Activated naive CD8-positive, alpha-beta T cell treated with anti-CD3 and anti-CD28 coated beads, Interleukin-2, amount 10 ng/mL, durations not matched to agents 7 days and 5 days (primary cell): ENCODE measurements around the gene MAPK8. TPM values are rescaled to one million over a fixed set of nuclear protein-coding genes. Genes with fewer than 3 reads are reported as not detected.

Experiments used
- ATAC-seq: fragments of 150-1000 bp; cut with Tn5 transposase; one replicate; pipeline ENCODE4 v1.10.0; 2021; ENCODE audit warnings: low read depth, moderate library complexity
- POLR2A ChIA-PET: fragments of 350-600 bp; sonication (Branson Sonifier 250); formaldehyde crosslinking; loops from one replicate; lab custom pipeline; 2021; ENCODE audit warnings: antibody characterized with exemption; lab: Charles Lee
- DNase-seq: peaks from one replicate; pipeline ENCODE4 v3.0.0; 2021
- H3K27ac Mint-ChIP-seq: one replicate; pipeline ENCODE4 v1.8.0; 2022; ENCODE audit warnings: mild to moderate bottlenecking, mixed read lengths
- H3K27me3 Mint-ChIP-seq: one replicate; pipeline ENCODE4 v1.8.0; 2022; ENCODE audit warnings: mild to moderate bottlenecking, moderate library complexity, mixed read lengths
- H3K36me3 Mint-ChIP-seq: one replicate; pipeline ENCODE4 v1.8.0; 2021; ENCODE audit warnings: mild to moderate bottlenecking, mixed read lengths
- H3K4me1 Mint-ChIP-seq: one replicate; pipeline ENCODE4 v1.8.0; 2021; ENCODE audit warnings: mixed read lengths
- H3K4me3 Mint-ChIP-seq: one replicate; pipeline ENCODE4 v1.8.0; 2022; ENCODE audit warnings: mild to moderate bottlenecking, moderate library complexity, mixed read lengths
- H3K9me3 Mint-ChIP-seq: one replicate; pipeline ENCODE4 v1.8.0; 2021; ENCODE audit warnings: mixed read lengths
- total RNA-seq, 2 experiments: library from RNA; stranded (reverse); gene quantifications; one replicate each; pipeline ENCODE4 v1.2.3, GENCODE V29; 2021

Gene MAPK8
- total RNA-seq, 2 experiments from 2014 or later, result 32.7 to 34.5 TPM

DNA sequence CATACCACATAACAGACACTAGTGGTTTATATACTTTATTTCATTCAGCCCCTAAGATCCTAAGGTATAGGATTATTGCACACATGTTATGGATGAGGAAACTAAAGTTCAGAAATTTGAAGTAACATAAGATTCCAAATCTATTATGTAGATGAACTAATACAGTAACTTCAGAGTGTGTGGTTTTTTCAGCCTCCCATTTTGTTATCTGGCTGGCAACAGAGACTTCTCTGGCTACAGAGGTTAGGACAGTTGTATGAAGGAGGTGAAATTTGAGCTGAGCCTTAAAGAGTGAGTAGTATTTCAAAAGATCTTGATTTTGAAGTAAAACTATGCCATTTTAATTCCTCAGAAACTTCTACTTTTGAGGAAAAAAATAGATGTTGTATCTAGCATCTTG, 125.4 kb downstream of the MAPK8 start:
- ATAC-seq (no peak), DNase-seq (no peak)
- no peak overlapping the region for H3K27ac Mint-ChIP-seq
- H3K36me3 Mint-ChIP-seq, result peaks cover 9% of the 10 kb centered on the region
- H3K9me3 Mint-ChIP-seq, result no peaks in the 10 kb centered on the region
- peaks cover 2% of the 10 kb centered on the region for H3K4me1 Mint-ChIP-seq
- H3K27me3 Mint-ChIP-seq, result no peaks in the 10 kb centered on the region
- POLR2A ChIA-PET, result no interaction called here
- no peak overlapping the region for H3K4me3 Mint-ChIP-seq

DNA sequence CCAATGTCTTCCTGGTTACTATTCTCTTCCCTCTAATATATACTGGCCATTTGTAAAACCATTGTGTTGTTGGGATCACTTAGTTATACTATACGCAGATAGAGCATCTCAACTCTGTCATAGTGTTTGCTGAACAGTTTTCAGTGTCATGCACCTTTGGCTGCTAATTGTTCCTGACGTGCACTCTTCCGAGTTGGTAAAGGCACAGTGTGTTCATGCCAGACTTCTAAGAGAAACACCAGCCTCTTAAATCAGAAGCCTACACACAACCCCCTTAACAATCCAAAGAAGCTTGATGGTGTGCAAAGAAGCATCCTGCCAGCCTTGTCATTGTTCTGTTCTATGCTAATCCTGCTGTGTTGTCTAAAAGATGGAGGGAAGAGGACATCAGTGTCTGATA, 131.1 kb downstream of the MAPK8 start:
- H3K27me3 Mint-ChIP-seq, result no peaks in the 10 kb centered on the region
- POLR2A ChIA-PET, result no interaction called here
- H3K4me1 Mint-ChIP-seq, result no peaks in the 10 kb centered on the region
- H3K4me3 Mint-ChIP-seq, result no peak overlapping the region
- H3K27ac Mint-ChIP-seq, result no peak overlapping the region
- H3K9me3 Mint-ChIP-seq, result no peaks in the 10 kb centered on the region
- DNase-seq (no peak), ATAC-seq (no peak)
- peaks cover 2% of the 10 kb centered on the region for H3K36me3 Mint-ChIP-seq

DNA sequence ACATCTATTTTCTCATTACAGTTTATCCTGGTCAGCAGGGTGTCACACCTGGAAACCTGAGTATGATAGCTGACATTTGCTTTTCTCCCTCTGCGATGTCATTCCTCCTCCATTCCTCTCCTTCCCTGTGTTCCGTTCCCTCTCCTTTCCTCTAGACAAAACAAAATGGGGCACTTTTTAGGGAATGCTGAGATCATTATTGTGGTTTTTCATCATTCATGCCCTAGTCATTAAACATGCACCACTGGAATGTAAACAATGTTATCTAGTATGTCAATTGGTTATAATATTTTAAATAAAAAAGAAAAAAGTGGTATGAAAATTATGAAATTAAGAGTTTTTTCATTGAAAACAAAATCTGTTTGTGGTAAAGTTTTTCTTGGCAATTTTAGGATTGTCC, 132.6 kb downstream of the MAPK8 start:
- ATAC-seq, result no peak
- no peaks in the 10 kb centered on the region for H3K27me3 Mint-ChIP-seq
- POLR2A ChIA-PET, result no interaction called here
- no peak overlapping the region for H3K4me3 Mint-ChIP-seq
- no peaks in the 10 kb centered on the region for H3K36me3 Mint-ChIP-seq
- DNase-seq, result no peak
- no peak overlapping the region for H3K27ac Mint-ChIP-seq
- no peaks in the 10 kb centered on the region for H3K9me3 Mint-ChIP-seq
- H3K4me1 Mint-ChIP-seq, result no peaks in the 10 kb centered on the region

DNA sequence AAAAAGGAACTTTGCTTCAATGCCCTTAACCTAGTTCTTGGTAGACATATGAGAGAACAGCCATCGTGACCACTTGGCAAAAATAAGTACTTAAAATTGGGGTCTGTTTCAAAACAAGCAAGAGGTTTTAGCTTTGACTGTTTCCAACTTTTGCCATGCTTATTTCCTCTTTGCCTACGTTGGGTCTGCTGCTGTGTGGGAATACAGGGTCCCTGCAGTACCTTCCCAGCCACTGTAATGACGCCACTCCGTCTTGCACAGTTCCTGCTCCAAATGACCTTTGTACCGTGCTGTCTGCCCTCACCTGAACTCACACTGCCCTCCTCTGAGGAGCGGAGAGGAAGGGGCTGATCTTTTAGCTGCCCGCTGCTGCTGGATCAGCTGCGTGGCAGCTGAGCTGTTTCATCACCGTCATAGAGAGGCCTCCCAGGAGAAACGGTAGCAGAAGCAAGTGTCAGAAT, 133.1 kb downstream of the MAPK8 start:
- Mint-ChIP-seq H3K9me3 (no peaks in the 10 kb centered on the region), H3K27me3 (no peaks in the 10 kb centered on the region), H3K36me3 (no peaks in the 10 kb centered on the region), H3K27ac (no peak overlapping the region), H3K4me1 (no peaks in the 10 kb centered on the region), H3K4me3 (no peak overlapping the region)
- no peak for ATAC-seq
- no peak for DNase-seq
- POLR2A ChIA-PET, result no interaction called here

DNA sequence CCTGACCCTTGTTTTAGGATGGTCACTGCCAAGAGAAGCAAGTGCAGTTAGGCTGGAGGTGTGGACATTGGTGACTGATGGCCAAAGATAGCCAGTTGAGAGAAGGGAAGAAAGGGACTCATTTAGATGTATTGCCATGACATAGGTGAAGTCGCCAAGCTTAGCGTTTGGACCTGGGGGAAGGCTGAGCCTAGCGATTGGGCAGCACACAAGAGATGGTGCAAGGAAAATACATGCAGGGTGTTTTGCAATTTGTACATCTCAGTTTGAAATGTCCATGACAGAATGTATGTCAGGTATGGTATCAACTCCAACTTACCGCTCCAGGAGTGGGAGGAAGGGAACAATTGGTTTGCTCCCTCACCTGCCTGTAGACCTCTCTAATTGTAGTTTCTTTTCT, 134.3 kb downstream of the MAPK8 start:
- no peak overlapping the region for H3K27ac Mint-ChIP-seq
- no peaks in the 10 kb centered on the region for H3K9me3 Mint-ChIP-seq
- ATAC-seq (no peak), DNase-seq (no peak)
- H3K36me3 Mint-ChIP-seq, result no peaks in the 10 kb centered on the region
- no peak overlapping the region for H3K4me3 Mint-ChIP-seq
- no peaks in the 10 kb centered on the region for H3K4me1 Mint-ChIP-seq
- no peaks in the 10 kb centered on the region for H3K27me3 Mint-ChIP-seq
- POLR2A ChIA-PET, result no interaction called here

DNA sequence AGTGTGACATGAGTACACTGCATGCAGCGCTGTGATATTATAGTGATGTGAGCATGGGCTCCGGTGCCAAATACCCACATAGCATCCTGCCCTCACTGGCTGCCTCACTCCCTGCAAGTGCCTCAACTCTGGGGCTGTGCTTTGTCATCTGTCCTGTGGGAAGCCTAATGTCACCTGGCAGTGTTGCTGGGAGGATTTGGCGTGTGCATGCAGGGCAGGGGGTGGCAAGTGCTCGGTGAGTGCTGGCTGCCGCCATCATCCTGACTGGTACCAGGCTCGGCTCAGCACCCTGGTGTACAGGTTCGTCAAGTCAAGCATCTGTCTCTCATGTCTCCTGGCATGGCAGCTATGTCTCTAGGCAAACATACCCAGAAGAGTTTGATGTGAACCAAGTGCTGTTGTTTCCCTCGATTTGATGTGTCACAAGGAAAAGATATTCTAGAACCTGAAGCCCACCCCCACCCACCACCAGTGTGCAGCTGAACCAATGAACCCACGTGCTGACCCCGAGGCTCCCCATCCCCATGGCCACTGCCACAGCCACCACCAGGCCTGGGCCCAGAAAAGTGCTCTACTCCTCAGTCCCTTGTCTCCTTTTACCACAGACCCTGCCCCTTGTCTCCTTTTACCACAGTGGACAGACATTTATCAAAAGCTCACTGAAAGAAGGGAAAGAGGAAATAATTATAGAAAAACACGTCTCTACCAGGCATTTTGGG, 135.8 kb downstream of the MAPK8 start:
- ATAC-seq, result no peak
- Mint-ChIP-seq H3K9me3 (no peaks in the 10 kb centered on the region), H3K27ac (no peak overlapping the region), H3K36me3 (no peaks in the 10 kb centered on the region), H3K4me3 (no peak overlapping the region), H3K4me1 (peaks cover 4% of the 10 kb centered on the region), H3K27me3 (no peaks in the 10 kb centered on the region)
- no peak for DNase-seq
- POLR2A ChIA-PET, result no interaction called here

DNA sequence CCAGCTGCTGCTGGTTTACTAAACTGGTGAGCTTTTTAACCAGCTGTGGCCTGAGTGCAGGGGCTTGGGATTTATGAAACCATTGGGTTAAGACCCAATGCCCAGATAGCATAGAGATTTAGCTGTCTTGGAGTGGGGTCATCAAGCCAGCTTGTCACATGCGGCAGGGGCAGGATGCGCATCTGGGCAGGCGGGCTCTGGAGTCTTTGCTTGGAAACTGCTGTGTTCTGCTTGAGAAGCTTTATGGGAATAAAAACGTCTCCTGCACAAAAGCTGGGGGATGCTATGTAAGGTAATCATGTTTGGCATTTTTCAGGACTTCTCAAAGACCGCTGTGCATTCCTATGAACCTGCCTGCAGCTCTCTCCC, 136.3 kb downstream of the MAPK8 start:
- Mint-ChIP-seq H3K9me3 (no peaks in the 10 kb centered on the region), H3K27ac (no peak overlapping the region), H3K36me3 (no peaks in the 10 kb centered on the region), H3K4me3 (no peak overlapping the region), H3K27me3 (no peaks in the 10 kb centered on the region), H3K4me1 (peaks cover 7% of the 10 kb centered on the region)
- POLR2A ChIA-PET, result no interaction called here
- ATAC-seq (no peak), DNase-seq (no peak)

DNA sequence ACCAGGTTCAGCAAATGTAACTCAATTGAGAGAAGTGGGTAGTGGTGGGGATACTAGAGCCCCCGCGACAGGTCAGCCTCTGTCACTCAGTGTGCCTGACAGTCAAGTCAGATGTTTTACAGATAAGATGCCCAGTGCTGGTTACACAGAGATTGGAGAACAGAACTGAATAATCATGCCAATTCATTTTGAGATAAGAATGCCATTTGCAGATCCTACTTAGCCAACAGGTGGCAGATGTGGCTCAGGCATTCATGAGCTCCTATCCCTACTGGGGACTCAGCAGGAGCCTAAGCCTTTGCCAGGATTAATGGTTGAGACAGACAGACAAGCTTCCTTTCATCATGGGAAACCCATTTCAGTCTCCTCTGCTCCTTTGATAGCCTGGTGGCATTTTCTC, 137.8 kb downstream of the MAPK8 start:
- no peaks in the 10 kb centered on the region for H3K36me3 Mint-ChIP-seq
- DNase-seq (no peak), ATAC-seq (no peak)
- no peak overlapping the region for H3K27ac Mint-ChIP-seq
- peaks cover 7% of the 10 kb centered on the region for H3K4me1 Mint-ChIP-seq
- H3K27me3 Mint-ChIP-seq, result no peaks in the 10 kb centered on the region
- H3K9me3 Mint-ChIP-seq, result no peaks in the 10 kb centered on the region
- POLR2A ChIA-PET, result no interaction called here
- H3K4me3 Mint-ChIP-seq, result no peak overlapping the region

DNA sequence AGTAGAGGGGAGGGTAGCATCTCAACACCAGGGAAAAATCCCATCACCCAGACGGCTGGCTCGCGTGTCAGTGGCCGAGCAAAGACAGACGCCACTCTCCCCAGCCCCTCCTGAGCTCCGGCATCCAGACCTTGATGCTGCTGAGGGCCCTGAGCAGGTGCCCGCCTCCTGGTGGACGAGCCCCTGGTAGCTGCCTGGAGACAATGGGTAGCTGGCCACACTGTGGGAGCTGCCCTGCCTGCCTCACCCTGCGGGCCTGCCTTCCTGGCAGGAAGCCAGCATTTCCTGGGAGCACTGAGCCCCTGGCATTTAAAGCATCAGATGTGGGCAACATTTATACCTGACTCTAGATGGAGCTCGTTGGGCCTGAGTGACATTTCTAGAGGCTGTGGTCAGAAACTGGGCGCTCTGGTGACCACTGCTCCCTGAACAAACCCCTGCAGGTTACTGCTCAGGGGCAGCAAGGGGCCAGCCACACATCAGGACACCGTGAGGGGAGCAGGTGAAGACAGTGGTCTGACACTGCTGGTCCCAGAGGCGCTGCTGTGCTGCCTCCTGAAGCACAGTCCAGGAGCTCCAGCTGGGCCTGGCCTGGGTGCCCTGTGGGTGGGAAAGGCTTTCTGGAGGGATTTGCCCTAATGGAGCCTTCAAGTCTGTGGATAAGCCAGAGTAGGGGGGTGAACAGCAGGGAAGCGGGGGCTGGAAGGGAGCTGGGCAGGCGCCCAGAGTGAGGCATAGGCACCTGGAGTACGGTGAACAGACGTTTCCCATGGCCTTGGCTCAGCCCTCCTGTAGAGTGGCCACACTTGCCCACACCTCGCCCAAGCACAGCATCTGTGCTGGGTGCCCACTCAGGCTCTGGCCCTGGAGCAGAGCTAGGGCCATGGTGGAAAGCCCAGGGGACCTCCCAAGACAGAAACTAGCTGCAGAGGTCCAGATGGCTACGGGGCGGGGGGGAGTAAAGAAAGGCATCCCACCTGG, 138.7 kb downstream of the MAPK8 start:
- ATAC-seq (no peak), DNase-seq (no peak)
- peaks cover 7% of the 10 kb centered on the region for H3K4me1 Mint-ChIP-seq
- H3K27me3 Mint-ChIP-seq, result no peaks in the 10 kb centered on the region
- no peaks in the 10 kb centered on the region for H3K9me3 Mint-ChIP-seq
- H3K4me3 Mint-ChIP-seq, result no peak overlapping the region
- no peak overlapping the region for H3K27ac Mint-ChIP-seq
- no peaks in the 10 kb centered on the region for H3K36me3 Mint-ChIP-seq
- POLR2A ChIA-PET, result no interaction called here

DNA sequence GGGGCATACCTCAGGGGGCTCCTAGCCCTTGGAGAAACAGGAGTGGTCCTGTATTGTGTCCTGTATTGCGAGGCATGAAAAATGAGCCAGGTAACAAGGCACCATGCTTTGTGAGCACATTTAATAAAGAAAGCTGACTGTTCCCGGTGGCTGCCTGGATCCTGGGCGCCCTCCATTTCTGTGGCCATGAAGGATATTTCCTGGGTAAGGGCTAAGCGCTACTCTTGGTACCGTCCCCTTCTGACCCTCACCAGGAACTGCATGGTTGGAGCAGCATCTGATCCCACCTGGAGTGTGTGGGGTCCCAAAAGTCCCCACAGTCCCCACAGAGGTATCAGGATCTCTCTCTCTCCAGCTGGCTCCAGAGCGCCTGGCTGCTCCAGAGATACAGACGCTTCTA, 139.5 kb downstream of the MAPK8 start:
- H3K36me3 Mint-ChIP-seq, result no peaks in the 10 kb centered on the region
- ATAC-seq (no peak), DNase-seq (no peak)
- H3K9me3 Mint-ChIP-seq, result no peaks in the 10 kb centered on the region
- H3K4me3 Mint-ChIP-seq, result no peak overlapping the region
- no peaks in the 10 kb centered on the region for H3K27me3 Mint-ChIP-seq
- H3K4me1 Mint-ChIP-seq, result peaks cover 7% of the 10 kb centered on the region
- no peak overlapping the region for H3K27ac Mint-ChIP-seq
- POLR2A ChIA-PET, result no interaction called here

DNA sequence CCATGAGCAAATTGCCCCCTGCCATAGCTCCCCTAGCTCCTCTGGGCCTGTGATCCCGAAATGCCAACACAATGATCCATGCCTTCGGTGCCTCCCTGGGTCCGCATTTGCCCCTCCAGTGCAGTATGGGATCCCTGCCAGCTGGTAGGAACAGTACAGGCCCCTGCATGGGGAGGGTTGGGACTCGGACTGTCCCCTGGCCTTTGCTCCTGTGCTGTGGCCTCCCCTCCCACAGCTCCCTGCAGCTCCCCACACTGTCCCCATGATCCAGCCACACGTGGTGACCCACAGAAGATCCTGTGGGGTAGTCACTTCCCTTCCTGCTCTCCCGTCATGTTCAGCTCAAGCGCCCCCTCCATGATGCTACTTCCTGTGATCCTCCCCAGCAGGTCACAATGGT, 140.3 kb downstream of the MAPK8 start:
- H3K4me1 Mint-ChIP-seq, result peaks cover 7% of the 10 kb centered on the region
- DNase-seq (peak; percentile 23), ATAC-seq (no peak)
- H3K27me3 Mint-ChIP-seq, result no peaks in the 10 kb centered on the region
- POLR2A ChIA-PET, result no interaction called here
- H3K36me3 Mint-ChIP-seq, result no peaks in the 10 kb centered on the region
- H3K4me3 Mint-ChIP-seq, result no peak overlapping the region
- no peak overlapping the region for H3K27ac Mint-ChIP-seq
- no peaks in the 10 kb centered on the region for H3K9me3 Mint-ChIP-seq

DNA sequence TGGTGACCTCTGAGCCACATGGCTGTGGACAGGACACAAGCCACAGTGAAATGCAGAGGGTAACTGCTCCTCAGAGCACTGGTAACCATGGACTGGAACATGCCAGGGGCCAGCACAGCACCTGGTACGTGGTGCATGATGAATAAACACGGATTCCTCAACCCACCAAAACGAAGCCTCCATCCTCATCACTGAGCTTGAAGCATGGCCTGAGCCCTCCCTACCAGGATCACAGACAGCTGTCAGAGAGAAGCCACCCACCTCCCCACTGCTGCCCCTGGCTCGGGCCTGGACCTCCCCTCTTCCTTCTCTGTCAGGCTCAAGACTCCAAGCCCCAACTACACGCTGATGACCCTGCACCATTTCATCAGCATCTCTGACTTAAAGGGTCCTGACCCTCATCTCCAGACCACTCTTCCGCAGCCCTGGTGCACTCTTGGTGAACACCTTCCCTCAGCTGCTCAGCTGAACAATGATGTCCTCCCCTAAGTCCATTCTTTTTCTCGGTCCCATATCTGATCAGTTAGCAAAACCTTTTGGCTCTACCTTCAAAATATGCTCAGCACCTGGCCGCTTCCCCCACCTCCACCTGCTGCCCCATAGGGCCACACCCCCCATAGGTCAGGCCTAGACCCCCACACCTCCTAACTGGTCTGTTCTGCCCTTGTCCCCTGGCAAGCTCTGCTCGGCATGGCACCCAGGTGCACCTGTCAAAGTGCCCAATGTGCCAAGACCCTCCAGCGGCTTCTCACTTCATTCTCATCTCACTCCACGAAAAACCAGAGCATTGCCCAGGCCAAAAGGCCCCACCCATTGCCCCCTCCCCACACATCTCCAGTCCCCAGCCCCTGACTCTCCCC, 141.1 kb downstream of the MAPK8 start:
- H3K36me3 Mint-ChIP-seq, result no peaks in the 10 kb centered on the region
- no peaks in the 10 kb centered on the region for H3K27me3 Mint-ChIP-seq
- H3K4me3 Mint-ChIP-seq, result no peak overlapping the region
- no peak for DNase-seq
- POLR2A ChIA-PET, result no interaction called here
- no peak overlapping the region for H3K27ac Mint-ChIP-seq
- H3K4me1 Mint-ChIP-seq, result peaks cover 7% of the 10 kb centered on the region
- no peak for ATAC-seq
- H3K9me3 Mint-ChIP-seq, result no peaks in the 10 kb centered on the region

DNA sequence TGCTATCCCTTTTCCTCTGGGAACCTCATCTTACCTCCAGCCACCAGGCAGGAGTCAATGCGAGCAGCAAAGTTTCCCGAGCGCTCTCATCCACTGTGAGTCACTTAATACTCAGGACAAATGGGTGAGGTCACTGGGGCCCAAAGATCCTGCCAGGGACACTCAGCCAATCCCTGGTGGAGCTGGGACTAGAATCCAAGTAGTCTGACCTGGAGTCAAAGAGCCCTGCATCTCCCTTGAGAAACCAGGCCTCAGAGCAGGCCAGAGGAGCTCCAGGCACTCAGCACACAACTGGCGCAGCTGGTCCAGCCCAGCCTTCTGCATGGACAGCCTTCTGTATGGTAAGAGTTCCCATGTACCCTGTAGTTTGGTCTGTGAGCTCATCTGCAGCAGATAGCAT, 142.3 kb downstream of the MAPK8 start:
- H3K4me3 Mint-ChIP-seq, result no peak overlapping the region
- H3K27ac Mint-ChIP-seq, result no peak overlapping the region
- POLR2A ChIA-PET, result no interaction called here
- peaks cover 7% of the 10 kb centered on the region for H3K4me1 Mint-ChIP-seq
- no peaks in the 10 kb centered on the region for H3K36me3 Mint-ChIP-seq
- ATAC-seq (no peak), DNase-seq (no peak)
- H3K9me3 Mint-ChIP-seq, result no peaks in the 10 kb centered on the region
- no peaks in the 10 kb centered on the region for H3K27me3 Mint-ChIP-seq
